Motor neuron (in vitro differentiated cells): ENCODE data around the gene ABCC10. TPM values are rescaled to one million over a fixed set of nuclear protein-coding genes. Genes with fewer than 3 reads are reported as not detected.

Source experiments
- ATAC-seq, 8 experiments: fragments of 200-7000 bp; cut with Tn5 transposase; replicated peaks in 6 of 8; 2 replicates each; pipeline ENCODE4 v1.8.0; 2021; ENCODE audit warnings: mild to moderate bottlenecking in 8 of 8, moderate library complexity in 8 of 8
- H3K27ac ChIP-seq, 2 donors: fragments of 250-450 bp; sonication (Bioruptor Pico); 2 replicates each; pipeline ENCODE4 v1.9.0; 2021; ENCODE audit warnings: antibody characterized with exemption in 2 of 2, mild to moderate bottlenecking in 2 of 2, moderate library complexity in 1 of 2
- H3K4me1 ChIP-seq, 2 donors: fragments of 250-450 bp; sonication (Bioruptor Pico); replicated peaks in 1 of 2; 2 replicates each; pipeline ENCODE4 v1.6.1; 2021; ENCODE audit warnings: antibody characterized with exemption in 2 of 2, mild to moderate bottlenecking in 2 of 2, moderate library complexity in 1 of 2
- H3K4me3 ChIP-seq, 5 donors: fragments of 250-450 bp; sonication (Bioruptor Pico); 2 replicates each; pipeline ENCODE4 v1.9.0; 2021; ENCODE audit warnings: antibody characterized with exemption in 5 of 5, mild to moderate bottlenecking in 5 of 5, moderate library complexity in 4 of 5
- WGBS, 10 experiments: fragments of 450-650 bp; shearing (Covaris generic); methylation state at CpG; one replicate each; pipeline ENCODE4 v1.0.0; 2022; 5-methylcytosine and 5-hydroxymethylcytosine counted together
- in situ Hi-C, 9 experiments: fragments of 400-800 bp; cut with MboI; loops; one replicate each; pipeline ENCODE4 v1.15.0; 2021; ENCODE audit warnings: low sequenced_read_pairs in 9 of 9, low pct_unique_long_range_greater_than_20kb in 2 of 9; ENCODE audit not compliant: unreplicated experiment in 9 of 9
- total RNA-seq, 8 experiments: library from RNA; unstranded; fragments of 300-600 nt; gene quantifications; 2 replicates each; pipeline versions ENCODE4 v1.2.3 to v1.2.4, GENCODE V29; 2022

ABCC10 gene
- total RNA-seq, 8 experiments from 2014 or later: 10.3 to 70.3 (median 16.4) TPM

- Histone ChIP-seq H3K4me3 (no peak overlapping the region), H3K27ac (no peak overlapping the region), H3K4me1 (peaks cover 11 to 19% of the 10 kb centered on the region in 2 donors)
- 86 to 100% (median 96%) methylated on average over 2 to 4 of the region's 15 CpGs; no CpG with 5 or more reads in 6 of the 10 experiments for WGBS, 10 experiments
- ATAC-seq: peak in 1 of 8 experiments; percentile 12
- in situ Hi-C loops: loop anchor here in 1 of 9 experiments (25.0 kb wide), 1 partner anchor 172 kb away; no protein-coding TSS in a partner anchor
Measured at GRCh38 chr6:43434001-43434840, 6.9 kb downstream of the ABCC10 start.

DNA sequence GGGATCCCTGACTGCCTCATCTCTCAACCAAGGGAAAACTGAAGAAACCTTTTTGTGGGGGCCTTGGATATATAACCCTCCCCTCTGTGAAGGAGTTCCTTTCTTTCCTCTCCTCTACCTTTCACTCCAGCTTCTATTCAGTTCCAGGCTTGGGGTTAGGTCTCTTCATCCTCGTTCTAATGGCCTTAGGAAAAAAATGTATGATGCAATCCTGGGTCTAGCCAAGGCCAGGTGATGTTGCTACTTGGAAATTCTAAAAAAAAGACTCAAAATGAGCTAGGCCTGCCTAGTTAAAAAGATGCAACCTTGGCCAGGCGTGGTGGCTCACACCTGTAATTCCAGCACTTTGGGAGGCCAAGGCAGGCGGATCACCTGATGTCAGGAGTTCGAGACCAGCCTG, 7.6 kb downstream of the ABCC10 start:
- ATAC-seq: no peak
- Histone ChIP-seq H3K27ac (no peak overlapping the region), H3K4me3 (no peak overlapping the region), H3K4me1 (peaks cover 11 to 19% of the 10 kb centered on the region in 2 donors)
- in situ Hi-C loops: loop anchor here in 1 of 9 experiments (25.0 kb wide), 1 partner anchor 173 kb away; no protein-coding TSS in a partner anchor
- WGBS, 10 experiments: 80 to 100% (median 98%) methylated on average over 1 to 4 of the region's 4 CpGs; no CpG with 5 or more reads in 3 of the 10 experiments

DNA sequence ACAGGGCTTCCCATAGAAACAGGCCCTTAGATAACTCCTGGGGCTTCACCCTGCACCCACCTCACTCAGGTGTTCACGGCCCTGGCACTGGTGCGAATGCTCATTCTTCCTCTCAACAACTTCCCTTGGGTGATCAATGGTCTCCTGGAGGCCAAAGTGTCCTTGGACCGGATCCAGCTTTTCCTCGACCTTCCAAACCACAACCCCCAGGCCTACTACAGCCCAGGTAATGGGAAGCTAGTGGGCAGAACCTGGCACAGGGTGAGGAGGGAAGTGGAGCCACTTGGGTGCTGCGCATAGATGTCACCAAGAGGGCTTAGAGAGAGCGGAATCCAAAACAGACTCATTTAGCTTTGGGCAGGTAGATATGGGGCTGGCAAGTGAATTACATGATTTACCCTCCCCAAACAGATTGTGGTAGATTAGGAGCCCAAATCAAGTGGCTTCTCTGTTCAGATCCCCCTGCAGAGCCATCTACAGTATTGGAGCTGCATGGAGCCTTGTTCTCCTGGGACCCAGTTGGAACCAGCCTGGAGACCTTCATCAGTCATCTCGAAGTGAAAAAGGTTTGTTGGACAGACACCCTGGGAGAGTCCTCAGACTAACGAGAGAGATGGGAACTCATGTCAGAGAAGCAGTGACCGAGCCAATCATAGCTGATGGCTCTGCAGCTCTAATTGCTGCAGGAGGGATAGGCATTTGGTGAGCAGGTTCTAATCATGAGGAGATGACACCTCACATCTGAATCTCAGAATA, 8.5 kb downstream of the ABCC10 start:
- 67 to 100% (median 87%) methylated on average over 2 to 5 of the region's 9 CpGs; no CpG with 5 or more reads in 3 of the 10 experiments for WGBS, 10 experiments
- Histone ChIP-seq H3K4me1 (peaks cover 11 to 19% of the 10 kb centered on the region in 2 donors), H3K4me3 (no peak overlapping the region), H3K27ac (peak overlapping the region; percentile 23 to 31)
- ATAC-seq: peak in 1 of 8 experiments; percentile 6
- in situ Hi-C loops: loop anchor here in 1 of 9 experiments (25.0 kb wide), 1 partner anchor 174 kb away; no protein-coding TSS in a partner anchor

GRCh38 chr6:43436577-43437282, 9.4 kb downstream of the ABCC10 start:
- peak; percentile 63 to 86 (median 79) for ATAC-seq
- Histone ChIP-seq H3K4me1 (peaks cover 11 to 19% of the 10 kb centered on the region in 2 donors), H3K4me3 (no peak overlapping the region), H3K27ac (peak overlapping the region; percentile 31 to 64)
- 0 to 71% (median 28%) methylated on average over 1 to 5 of the region's 5 CpGs; no CpG with 5 or more reads in 2 of the 10 experiments for WGBS, 10 experiments
- in situ Hi-C loops: loop anchor here in 1 of 9 experiments (25.0 kb wide), 1 partner anchor 174 kb away; no protein-coding TSS in a partner anchor

- Histone ChIP-seq H3K27ac (no peak overlapping the region), H3K4me3 (no peak overlapping the region), H3K4me1 (peaks cover 11 to 19% of the 10 kb centered on the region in 2 donors)
- no peak for ATAC-seq
- WGBS, 10 experiments: 42 to 100% (median 60%) methylated on average over 1 to 3 of the region's 4 CpGs; no CpG with 5 or more reads in 5 of the 10 experiments
- in situ Hi-C loops: loop anchor here in 1 of 9 experiments (25.0 kb wide), 1 partner anchor 175 kb away; no protein-coding TSS in a partner anchor
Measured at GRCh38 chr6:43437700-43438099, 10.4 kb downstream of the ABCC10 start.

DNA sequence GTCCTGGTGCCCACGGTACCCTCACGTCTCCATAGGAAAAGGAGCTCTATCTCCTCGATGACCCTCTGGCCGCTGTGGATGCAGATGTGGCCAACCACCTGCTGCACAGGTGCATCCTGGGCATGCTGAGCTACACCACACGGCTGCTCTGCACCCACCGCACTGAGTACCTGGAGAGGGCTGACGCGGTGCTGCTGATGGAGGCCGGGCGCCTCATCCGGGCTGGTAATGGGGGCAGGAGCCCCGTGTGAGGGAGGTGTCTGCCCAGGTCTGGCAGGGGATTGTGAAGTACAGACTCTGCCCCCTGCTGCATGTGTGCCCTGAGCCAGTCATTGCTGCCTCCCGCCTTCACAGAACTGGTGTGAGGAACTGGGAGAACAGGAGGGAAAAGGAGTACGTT, 15.6 kb downstream of the ABCC10 start:
- no peak overlapping the region for H3K4me3 ChIP-seq
- ATAC-seq: no peak
- in situ Hi-C loops: loop anchor here in 1 of 9 experiments (25.0 kb wide), 1 partner anchor 181 kb away; no protein-coding TSS in a partner anchor
- no peak overlapping the region for H3K27ac ChIP-seq
- no peaks in the 10 kb centered on the region for H3K4me1 ChIP-seq
- WGBS, 10 experiments: 80 to 100% (median 95%) methylated on average over 1 to 3 of the region's 14 CpGs; no CpG with 5 or more reads in 2 of the 10 experiments

- 67 to 100% (median 86%) methylated on average over 1 to 3 of the region's 10 CpGs; no CpG with 5 or more reads in 4 of the 10 experiments for WGBS, 10 experiments
- H3K27ac ChIP-seq: no peak overlapping the region
Measured at GRCh38 chr6:43444036-43444435, 16.7 kb downstream of the ABCC10 start.

GRCh38 chr6:43444582-43444981, 17.2 kb downstream of the ABCC10 start:
- 20 to 100% (median 80%) methylated on average over 1 to 3 of the region's 8 CpGs; no CpG with 5 or more reads in 6 of the 10 experiments for WGBS, 10 experiments
- H3K4me3 ChIP-seq: no peak overlapping the region
- in situ Hi-C loops: loop anchor here in 1 of 9 experiments (25.0 kb wide), 1 partner anchor 182 kb away; no protein-coding TSS in a partner anchor
- no peaks in the 10 kb centered on the region for H3K4me1 ChIP-seq
- no peak overlapping the region for H3K27ac ChIP-seq
- ATAC-seq: peak in 2 of 8 experiments; percentile 67 to 75

More at GRCh38 chr6:43444036-43444435, 16.7 kb downstream of the ABCC10 start:
- peak in 3 of 8 experiments; percentile 82 to 91 (median 89) for ATAC-seq
- H3K4me3 ChIP-seq: no peak overlapping the region
- in situ Hi-C loops: loop anchor here in 1 of 9 experiments (25.0 kb wide), 1 partner anchor 182 kb away; no protein-coding TSS in a partner anchor
- H3K4me1 ChIP-seq: no peaks in the 10 kb centered on the region

GRCh38 chr6:43445576-43445975, 18.2 kb downstream of the ABCC10 start:
- Histone ChIP-seq H3K27ac (no peak overlapping the region), H3K4me3 (no peak overlapping the region), H3K4me1 (no peaks in the 10 kb centered on the region)
- no peak for ATAC-seq
- in situ Hi-C loops: loop anchor here in 1 of 9 experiments (25.0 kb wide), 1 partner anchor 183 kb away; no protein-coding TSS in a partner anchor
- 89 to 100% (median 93%) methylated on average over 1 to 7 of the region's 16 CpGs; no CpG with 5 or more reads in 7 of the 10 experiments for WGBS, 10 experiments

DNA sequence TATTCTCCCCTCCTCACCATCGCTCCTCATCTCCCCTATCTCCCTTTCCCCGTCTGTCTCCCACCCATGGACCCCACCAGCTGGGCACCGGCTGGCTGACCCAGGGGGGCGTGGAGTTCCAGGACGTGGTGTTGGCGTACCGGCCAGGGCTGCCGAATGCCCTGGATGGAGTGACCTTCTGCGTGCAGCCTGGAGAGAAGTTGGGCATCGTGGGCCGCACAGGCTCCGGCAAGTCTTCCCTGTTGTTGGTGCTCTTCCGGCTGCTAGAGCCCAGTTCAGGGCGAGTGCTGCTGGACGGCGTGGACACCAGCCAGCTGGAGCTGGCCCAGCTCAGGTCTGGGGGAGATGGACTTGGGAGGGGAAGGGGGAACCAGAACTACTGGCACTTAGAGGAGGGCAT, 20.3 kb downstream of the ABCC10 start:
- no peaks in the 10 kb centered on the region for H3K4me1 ChIP-seq
- no peak overlapping the region for H3K27ac ChIP-seq
- 92 to 100% (median 100%) methylated on average over 1 to 4 of the region's 16 CpGs; no CpG with 5 or more reads in 5 of the 10 experiments for WGBS, 10 experiments
- no peak for ATAC-seq
- in situ Hi-C loops: loop anchor here in 1 of 9 experiments (25.0 kb wide), 1 partner anchor 185 kb away; no protein-coding TSS in a partner anchor
- H3K4me3 ChIP-seq: no peak overlapping the region

DNA sequence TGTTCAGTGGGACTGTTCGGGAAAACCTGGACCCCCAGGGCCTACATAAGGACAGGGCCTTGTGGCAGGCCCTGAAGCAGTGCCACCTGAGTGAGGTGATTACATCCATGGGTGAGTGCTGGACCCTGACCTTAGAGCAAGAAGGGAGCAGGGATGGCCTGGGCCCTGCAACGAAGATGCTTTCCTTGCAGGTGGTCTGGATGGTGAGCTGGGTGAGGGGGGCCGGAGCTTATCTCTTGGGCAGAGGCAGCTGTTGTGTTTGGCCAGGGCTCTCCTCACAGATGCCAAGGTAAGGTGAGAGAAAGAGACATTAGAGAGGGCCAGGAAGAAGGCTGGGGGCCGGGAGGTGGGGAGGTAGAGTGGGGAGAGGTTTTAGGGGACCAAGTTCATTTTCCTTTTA, 21.6 kb downstream of the ABCC10 start:
- peaks cover 0 to under 1% of the 10 kb centered on the region in 2 donors for H3K4me1 ChIP-seq
- ATAC-seq: no peak
- WGBS, 10 experiments: 80 to 100% methylated on average over 1 to 2 of the region's 4 CpGs; no CpG with 5 or more reads in 8 of the 10 experiments
- no peak overlapping the region for H3K27ac ChIP-seq
- in situ Hi-C loops: loop anchor here in 1 of 9 experiments (25.0 kb wide), 1 partner anchor 187 kb away; no protein-coding TSS in a partner anchor
- H3K4me3 ChIP-seq: no peak overlapping the region
